Endodermal cell (in vitro differentiated cells): ENCODE measurements around the gene IFI27. TPM values are rescaled to one million over a fixed set of nuclear protein-coding genes. Genes with fewer than 3 reads are reported as not detected.

Source experiments
- DNase-seq: peaks from one replicate; pipeline ENCODE4 v3.0.0-alpha.2; 2017
- H3K27ac ChIP-seq: 2 replicates; pipeline ENCODE4 v1.5.1; 2013; ENCODE audit warnings: mild to moderate bottlenecking, low read depth, low read length, moderate library complexity
- H3K27me3 ChIP-seq: 2 replicates; pipeline ENCODE4 v1.6.1; 2013; ENCODE audit warnings: mild to moderate bottlenecking, low read length, moderate library complexity; ENCODE audit not compliant: insufficient read depth, control insufficient read depth, poor library complexity, severe bottlenecking
- H3K36me3 ChIP-seq: 2 replicates; pipeline ENCODE4 v1.7.0; 2013; ENCODE audit warnings: mild to moderate bottlenecking, low read length, moderate library complexity; ENCODE audit not compliant: control insufficient read depth, insufficient read depth
- H3K4me1 ChIP-seq: one replicate; pipeline ENCODE4 v1.7.0; 2013; ENCODE audit warnings: low read length; ENCODE audit not compliant: control insufficient read depth, insufficient read depth
- H3K4me3 ChIP-seq: 2 replicates; pipeline ENCODE4 v1.5.1; 2013; ENCODE audit warnings: mild to moderate bottlenecking, low read length, moderate library complexity
- H3K9ac ChIP-seq: 2 replicates; pipeline ENCODE4 v1.6.1; 2013; ENCODE audit warnings: mild to moderate bottlenecking, low read length, moderate library complexity; ENCODE audit not compliant: poor library complexity, severe bottlenecking; ENCODE audit errors: extremely low read depth
- H3K9me3 ChIP-seq: 2 replicates; pipeline ENCODE4 v1.6.1; 2013; ENCODE audit warnings: mild to moderate bottlenecking, low read length, moderate library complexity; ENCODE audit not compliant: control insufficient read depth
- H3K27ac Mint-ChIP-seq: 2 replicates; pipeline ENCODE4 v1.8.0; 2020; ENCODE audit warnings: mixed read lengths
- H3K27me3 Mint-ChIP-seq: 2 replicates; pipeline ENCODE4 v1.8.0; 2021; ENCODE audit warnings: mild to moderate bottlenecking, mixed read lengths; ENCODE audit not compliant: insufficient read depth
- H3K36me3 Mint-ChIP-seq: 2 replicates; pipeline ENCODE4 v1.8.0; 2020; ENCODE audit warnings: low read depth, mixed read lengths
- H3K4me1 Mint-ChIP-seq: 2 replicates; pipeline ENCODE4 v1.8.0; 2020; ENCODE audit warnings: mixed read lengths
- H3K4me3 Mint-ChIP-seq: 2 replicates; pipeline ENCODE4 v1.8.0; 2020; ENCODE audit warnings: mild to moderate bottlenecking, moderate library complexity, mixed read lengths
- H3K9me3 Mint-ChIP-seq: 2 replicates; pipeline ENCODE4 v1.8.0; 2020; ENCODE audit warnings: mild to moderate bottlenecking, mixed read lengths
- WGBS, 2 experiments: methylation state at CpG; one replicate each; pipeline versions ENCODE4 v1.1.5 to v1.1.7; 2013; ENCODE audit warnings: missing lambda C conversion rate in 2 of 2, mixed read lengths in 1 of 2; ENCODE audit not compliant: insufficient coverage in 1 of 2, insufficient read length in 1 of 2; 5-methylcytosine and 5-hydroxymethylcytosine counted together
- total RNA-seq, 2 donors: library from RNA; stranded (reverse); fragmentation: NEBNext Ultra II Directional in 1 of 2; extraction: Animal tissue kit (Norgen Biotek cat#: 25700) in 1 of 2; gene quantifications; 2 replicates in 1 of 2; 3 replicates in 1 of 2; pipeline ENCODE4 v1.2.1, GENCODE V29; 2021
- TF ChIP-seq, protein P1 (sequence below): fragments of 200-600 bp; sonication (generic); conservative IDR thresholded peaks from 2 replicates; pipeline ENCODE4 v1.5.0; 2021; ENCODE audit warnings: antibody characterized with exemption, mild to moderate bottlenecking

Gene IFI27
- total RNA-seq, 2 donors from 2014 or later = 1.9 to 9.0 TPM

DNA sequence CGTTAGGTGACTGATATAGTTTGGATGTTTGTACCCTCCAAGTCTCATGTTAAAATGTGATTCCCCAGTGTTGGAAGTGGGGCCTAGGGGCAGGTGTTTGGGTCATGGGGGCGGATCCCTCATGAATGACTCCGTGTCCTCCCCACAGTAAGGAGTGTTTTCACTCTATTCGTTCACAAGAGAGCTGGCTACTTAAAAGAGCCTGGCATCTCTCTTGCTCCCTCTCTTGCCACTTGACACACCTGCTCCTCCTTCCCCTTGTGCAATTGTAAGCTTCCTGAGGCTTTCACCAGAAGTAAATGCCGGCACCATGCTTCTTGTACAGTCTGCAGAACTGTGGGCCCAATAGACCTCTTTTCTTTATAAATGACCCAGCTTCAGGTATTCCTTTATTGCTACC, 16.3 kb downstream of the IFI27 start:
- Histone ChIP-seq H3K9ac (no peak overlapping the region), H3K4me3 (no peak overlapping the region), H3K4me1 (no peaks in the 10 kb centered on the region), H3K9me3 (no peaks in the 10 kb centered on the region), H3K27me3 (no peaks in the 10 kb centered on the region), H3K27ac (no peak overlapping the region), H3K36me3 (no peaks in the 10 kb centered on the region)
- peaks cover 12% of the 10 kb centered on the region for H3K27me3 Mint-ChIP-seq
- H3K9me3 Mint-ChIP-seq = no peaks in the 10 kb centered on the region
- peaks cover 5% of the 10 kb centered on the region for H3K4me1 Mint-ChIP-seq
- no peak for DNase-seq
- no peak overlapping the region for H3K4me3 Mint-ChIP-seq
- 89% methylated on average over 4 to 5 of the region's 5 CpGs for WGBS, 2 experiments
- H3K27ac Mint-ChIP-seq = no peak overlapping the region
- no peaks in the 10 kb centered on the region for H3K36me3 Mint-ChIP-seq
- TF ChIP-seq, protein P1, sequence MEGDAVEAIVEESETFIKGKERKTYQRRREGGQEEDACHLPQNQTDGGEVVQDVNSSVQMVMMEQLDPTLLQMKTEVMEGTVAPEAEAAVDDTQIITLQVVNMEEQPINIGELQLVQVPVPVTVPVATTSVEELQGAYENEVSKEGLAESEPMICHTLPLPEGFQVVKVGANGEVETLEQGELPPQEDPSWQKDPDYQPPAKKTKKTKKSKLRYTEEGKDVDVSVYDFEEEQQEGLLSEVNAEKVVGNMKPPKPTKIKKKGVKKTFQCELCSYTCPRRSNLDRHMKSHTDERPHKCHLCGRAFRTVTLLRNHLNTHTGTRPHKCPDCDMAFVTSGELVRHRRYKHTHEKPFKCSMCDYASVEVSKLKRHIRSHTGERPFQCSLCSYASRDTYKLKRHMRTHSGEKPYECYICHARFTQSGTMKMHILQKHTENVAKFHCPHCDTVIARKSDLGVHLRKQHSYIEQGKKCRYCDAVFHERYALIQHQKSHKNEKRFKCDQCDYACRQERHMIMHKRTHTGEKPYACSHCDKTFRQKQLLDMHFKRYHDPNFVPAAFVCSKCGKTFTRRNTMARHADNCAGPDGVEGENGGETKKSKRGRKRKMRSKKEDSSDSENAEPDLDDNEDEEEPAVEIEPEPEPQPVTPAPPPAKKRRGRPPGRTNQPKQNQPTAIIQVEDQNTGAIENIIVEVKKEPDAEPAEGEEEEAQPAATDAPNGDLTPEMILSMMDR = no peak

DNA sequence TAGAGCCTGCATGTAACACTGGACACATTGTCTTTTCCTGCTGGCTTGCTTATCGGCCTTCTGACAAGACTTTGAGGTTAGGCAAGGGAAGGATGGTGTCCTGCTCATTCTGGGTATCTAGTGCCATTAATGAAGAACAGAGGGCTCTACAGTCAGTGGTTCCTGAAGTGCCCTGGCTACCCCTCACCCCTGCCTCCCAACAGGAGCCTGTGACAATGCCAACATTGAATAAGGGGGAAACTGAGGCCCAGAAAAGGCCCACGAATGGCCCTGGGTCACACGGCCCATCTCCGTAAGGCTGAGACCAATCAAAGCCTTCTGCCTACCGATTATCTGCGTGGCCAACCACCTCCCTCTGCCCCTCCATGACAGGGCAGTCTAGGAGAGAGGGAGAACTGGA, 16.8 kb downstream of the IFI27 start:
- Mint-ChIP-seq H3K4me1 (peaks cover 5% of the 10 kb centered on the region), H3K36me3 (no peaks in the 10 kb centered on the region), H3K4me3 (no peak overlapping the region), H3K9me3 (no peaks in the 10 kb centered on the region), H3K27ac (no peak overlapping the region), H3K27me3 (peaks cover 9% of the 10 kb centered on the region)
- Histone ChIP-seq H3K36me3 (no peaks in the 10 kb centered on the region), H3K9me3 (no peaks in the 10 kb centered on the region), H3K27me3 (no peaks in the 10 kb centered on the region), H3K4me1 (no peaks in the 10 kb centered on the region), H3K27ac (no peak overlapping the region), H3K4me3 (no peak overlapping the region), H3K9ac (no peak overlapping the region)
- peak; percentile 30 for DNase-seq
- TF ChIP-seq, protein P1 = no peak
- WGBS, 2 experiments = 90 to 95% methylated on average over 3 to 6 of the region's 6 CpGs

- H3K4me1 Mint-ChIP-seq = peaks cover 5% of the 10 kb centered on the region
- H3K9ac ChIP-seq = no peak overlapping the region
Measured at GRCh38 chr14:94128216-94128839, 17.8 kb downstream of the IFI27 start.

More at GRCh38 chr14:94128216-94128839, 17.8 kb downstream of the IFI27 start:
- Mint-ChIP-seq H3K9me3 (no peaks in the 10 kb centered on the region), H3K36me3 (no peaks in the 10 kb centered on the region), H3K4me3 (peak overlapping the region; percentile 64), H3K27me3 (peaks cover 6% of the 10 kb centered on the region), H3K27ac (no peak overlapping the region)
- TF ChIP-seq, protein P1 = no peak
- Histone ChIP-seq H3K36me3 (no peaks in the 10 kb centered on the region), H3K27ac (no peak overlapping the region), H3K4me1 (no peaks in the 10 kb centered on the region), H3K9me3 (no peaks in the 10 kb centered on the region), H3K4me3 (peak overlapping the region; percentile 88), H3K27me3 (no peaks in the 10 kb centered on the region)
- peak; percentile 20 for DNase-seq
- 81 to 90% methylated on average over 13 to 14 of the region's 14 CpGs for WGBS, 2 experiments
